HepG2 (cell line): ENCODE results near the gene ZMYND10. TPM values are rescaled to one million over a fixed set of nuclear protein-coding genes. Genes with fewer than 3 reads are reported as not detected.

Experiments used
- ASH2L ChIP-seq: fragments of 300-600, 200-600 bp; sonication (generic); IDR thresholded peaks from 2 replicates; pipeline ENCODE4 v1.7.0; 2017; ENCODE audit warnings: low read depth, mild to moderate bottlenecking, moderate library complexity, mixed read lengths, low read length; ENCODE audit not compliant: insufficient read length
- ATF1 ChIP-seq: IDR thresholded peaks from 2 replicates; pipeline ENCODE4 v1.6.1; 2016; ENCODE audit warnings: mild to moderate bottlenecking, control low read depth
- ATF7 ChIP-seq, 2 experiments: fragments of 450-650 bp in 1 of 2; sonication (generic) in 1 of 2; formaldehyde crosslinking in 1 of 2; IDR thresholded peaks; 2 replicates each; pipeline versions ENCODE4 v1.4.0 to v1.6.1; 2016 to 2020; ENCODE audit warnings: antibody characterized with exemption in 1 of 2, mild to moderate bottlenecking in 1 of 2, missing genetic modification reagents in 1 of 2
- BATF2 ChIP-seq: sonication (generic); formaldehyde crosslinking; IDR thresholded peaks from 2 replicates; pipeline ENCODE4 v1.8.0; 2022; ENCODE audit warnings: mild to moderate bottlenecking, missing genetic modification reagents, moderate library complexity
- CREM ChIP-seq, 2 experiments: sonication (generic) in 1 of 2; formaldehyde crosslinking in 1 of 2; IDR thresholded peaks; 2 replicates each; pipeline versions ENCODE4 v1.4.0 to v1.6.1; 2016 to 2020; ENCODE audit warnings: antibody characterized with exemption in 1 of 2, mild to moderate bottlenecking in 1 of 2, missing genetic modification reagents in 1 of 2
- CSRNP1 ChIP-seq: sonication (generic); formaldehyde crosslinking; IDR thresholded peaks from 2 replicates; pipeline ENCODE4 v1.8.1; 2023; ENCODE audit warnings: mild to moderate bottlenecking, missing genetic modification reagents
- E2F1 ChIP-seq: sonication (generic); formaldehyde crosslinking; IDR thresholded peaks from 2 replicates; pipeline ENCODE4 v1.5.0; 2020; ENCODE audit warnings: missing genetic modification reagents
- HOXA3 ChIP-seq: sonication (generic); formaldehyde crosslinking; IDR thresholded peaks from 2 replicates; pipeline ENCODE4 v1.5.0; 2020; ENCODE audit warnings: missing genetic modification reagents
- ISL2 ChIP-seq: sonication (generic); formaldehyde crosslinking; IDR thresholded peaks from 2 replicates; pipeline ENCODE4 v1.5.0; 2020; ENCODE audit warnings: missing genetic modification reagents
- ISX ChIP-seq: sonication (generic); formaldehyde crosslinking; conservative IDR thresholded peaks from 2 replicates; pipeline ENCODE4 v1.5.0; 2020; ENCODE audit warnings: missing genetic modification reagents
- KAT8 ChIP-seq: IDR thresholded peaks from 2 replicates; pipeline ENCODE4 v1.6.1; 2016; ENCODE audit warnings: missing genetic modification reagents, missing compliant biosample characterization
- NCOR1 ChIP-seq: fragments of 200-600 bp; sonication (generic); IDR thresholded peaks from 2 replicates; pipeline ENCODE4 v1.7.0; 2017; ENCODE audit warnings: antibody characterized with exemption, low read length, borderline replicate concordance
- PRDM10 ChIP-seq: sonication (generic); formaldehyde crosslinking; IDR thresholded peaks from 2 replicates; pipeline ENCODE4 v1.4.0; 2020; ENCODE audit warnings: low read depth, missing genetic modification reagents
- SNAPC5 ChIP-seq: sonication (generic); formaldehyde crosslinking; IDR thresholded peaks from 2 replicates; pipeline ENCODE4 v1.8.1; 2023; ENCODE audit warnings: mild to moderate bottlenecking, missing genetic modification reagents, borderline replicate concordance
- ZBTB42 ChIP-seq: sonication (generic); formaldehyde crosslinking; IDR thresholded peaks from 2 replicates; pipeline ENCODE4 v1.5.0; 2020; ENCODE audit warnings: mild to moderate bottlenecking, missing genetic modification reagents
- ZFX ChIP-seq: sonication (generic); formaldehyde crosslinking; IDR thresholded peaks from 2 replicates; pipeline ENCODE4 v1.4.0; 2020; ENCODE audit warnings: mild to moderate bottlenecking, low read depth, missing genetic modification reagents, moderate library complexity
- ZNF503 ChIP-seq: sonication (generic); formaldehyde crosslinking; IDR thresholded peaks from 2 replicates; pipeline ENCODE4 v1.4.0; 2020; ENCODE audit warnings: missing genetic modification reagents
- ZNF557 ChIP-seq: sonication (generic); formaldehyde crosslinking; IDR thresholded peaks from 2 replicates; pipeline ENCODE4 v1.4.0; 2020; ENCODE audit warnings: missing genetic modification reagents
- ZNF7 ChIP-seq: IDR thresholded peaks from 2 replicates; pipeline ENCODE4 v1.6.1; 2016; ENCODE audit warnings: missing biosample characterization, missing genetic modification reagents
- ZNF709 ChIP-seq: sonication (generic); formaldehyde crosslinking; IDR thresholded peaks from 2 replicates; pipeline ENCODE4 v1.5.0; 2020; ENCODE audit warnings: mild to moderate bottlenecking, missing genetic modification reagents
- polyA plus RNA-seq, 8 experiments: library from polyadenylated mRNA; depleted of rRNA in 3 of 8; stranded (reverse) in 7 of 8; unstranded in 1 of 8; fragments of >200 nt; fragmentation: Illumina TruSeq in 4 of 8; extraction: Trizol in 4 of 8; gene quantifications; 2 replicates each; pipeline versions ENCODE4 v1.2.1 to v1.2.3, GENCODE V29; 2011 to 2016; ENCODE audit warnings: low read depth in 4 of 8, missing spikeins in 1 of 8, mixed read lengths in 1 of 8; ENCODE audit not compliant: insufficient read depth in 1 of 8
- total RNA-seq, 5 experiments: library from RNA; depleted of rRNA; stranded (reverse); fragments of >200 nt; fragmentation: Illumina TruSeq; extraction: Trizol; gene quantifications; 2 replicates each; pipeline ENCODE4 v1.2.3, GENCODE V29; 2016; ENCODE audit warnings: low read depth in 1 of 5

ZMYND10 gene
- total and polyA plus RNA-seq, 2 of the 13 experiments (the other 11 are each of a cell fraction or from before 2014, with no cell fraction given): 0.60 to 0.74 TPM

- TF ChIP-seq E2F1: peak; percentile 77; the same call in 1 of the 2 replicates
- no peak for TF ChIP-seq ZNF7
- TF ChIP-seq ATF1 (CRISPR knock-in tag): peak; percentile 82
- TF ChIP-seq ZNF503 (CRISPR knock-in tag): no peak
- peak; percentile 53; the same call in 1 of the 2 replicates for TF ChIP-seq KAT8 (CRISPR knock-in tag)
- TF ChIP-seq ZFX (CRISPR knock-in tag): peak; percentile 25
- TF ChIP-seq SNAPC5 (CRISPR knock-in tag): peak; percentile 56; the same call in 1 of the 2 replicates
- TF ChIP-seq ZNF557 (CRISPR knock-in tag): peak; percentile 70; the same call in 1 of the 2 replicates
- TF ChIP-seq ATF7 (IDR thresholded peaks at IDR 0.05): peak; percentile 47; the same call in 1 of the 2 replicates
- no peak for TF ChIP-seq ATF7 (CRISPR knock-in tag; IDR thresholded peaks at IDR 0.05)
- 0 out of 2 replicates have a peak, but pooled peaks have one; percentile 6 for TF ChIP-seq BATF2 (CRISPR knock-in tag)
- no peak for TF ChIP-seq ZBTB42 (CRISPR knock-in tag)
- TF ChIP-seq ISX: 0 out of 2 replicates have a peak, but pooled peaks have one; percentile 33
- peak; percentile 78 for TF ChIP-seq CREM (IDR thresholded peaks at IDR 0.05)
- TF ChIP-seq CREM (CRISPR knock-in tag; IDR thresholded peaks at IDR 0.05): no peak
- peak; percentile 53; the same call in 1 of the 2 replicates for TF ChIP-seq HOXA3 (CRISPR knock-in tag)
- TF ChIP-seq ISL2 (CRISPR knock-in tag): 0 out of 2 replicates have a peak, but pooled peaks have one; percentile 15
- TF ChIP-seq NCOR1: 0 out of 2 replicates have a peak, but pooled peaks have one; percentile 13
- TF ChIP-seq ZNF709 (CRISPR knock-in tag): peak; percentile 42
- peak; percentile 25; the same call in 1 of the 2 replicates for TF ChIP-seq PRDM10 (CRISPR knock-in tag)
- TF ChIP-seq ASH2L: peak; percentile 40
- 0 out of 2 replicates have a peak, but pooled peaks have one; percentile 15 for TF ChIP-seq CSRNP1
Measured at GRCh38 chr3:50299638-50299928, 45.9 kb downstream of the ZMYND10 start (continued).
